ENCODE results near the gene PVALB.

The PVALB gene, protein sequence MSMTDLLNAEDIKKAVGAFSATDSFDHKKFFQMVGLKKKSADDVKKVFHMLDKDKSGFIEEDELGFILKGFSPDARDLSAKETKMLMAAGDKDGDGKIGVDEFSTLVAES

GRCh38 chr22:36816636-36817524 lies at the start of gene PVALB:
Gene PVALB, minus strand, starts transcription at chr22:36817035. Its CDS starts 30 bp downstream, at chr22:36817005.
- Histone ChIP-seq H2AFZ (ENCODE audit: low read depth, low read length, severe bottlenecking) (no peak within 1 kb of the TSS), H3F3A (ENCODE audit: insufficient read depth) (no peaks in the 10 kb centered on the region), H4K20me1 (ENCODE audit: low read depth, low read length) (no peaks in the 10 kb centered on the region), H3K36me3 (ENCODE audit: low read length) (no peaks in the 10 kb centered on the region), H3K4me2 (ENCODE audit: low read depth, low read length, poor library complexity, severe bottlenecking) (no peak within 1 kb of the TSS), H3K79me2 (ENCODE audit: insufficient read depth, low read length) (no peaks in the 10 kb centered on the region), H3K9ac (ENCODE audit: low read length) (no peak within 1 kb of the TSS), H3K27me3 (ENCODE audit: low read length) (no peaks in the 10 kb centered on the region), H3K4me3 (ENCODE audit: insufficient read depth, low read length, poor library complexity, severe bottlenecking) (no peak within 1 kb of the TSS), H3K27ac (ENCODE audit: low read depth, low read length) (no peak within 1 kb of the TSS), H3K9me3 (ENCODE audit: insufficient read depth, low read length) (no peaks in the 10 kb centered on the region), H3K9me2 (replicated peaks; ENCODE audit: insufficient read depth, low read length) (no peaks in the 10 kb centered on the region)
- no peak for TF ChIP-seq EZH2phosphoT487 (conservative IDR thresholded peaks at IDR 0.05; ENCODE audit: low read length)
- TF ChIP-seq, protein P1, sequence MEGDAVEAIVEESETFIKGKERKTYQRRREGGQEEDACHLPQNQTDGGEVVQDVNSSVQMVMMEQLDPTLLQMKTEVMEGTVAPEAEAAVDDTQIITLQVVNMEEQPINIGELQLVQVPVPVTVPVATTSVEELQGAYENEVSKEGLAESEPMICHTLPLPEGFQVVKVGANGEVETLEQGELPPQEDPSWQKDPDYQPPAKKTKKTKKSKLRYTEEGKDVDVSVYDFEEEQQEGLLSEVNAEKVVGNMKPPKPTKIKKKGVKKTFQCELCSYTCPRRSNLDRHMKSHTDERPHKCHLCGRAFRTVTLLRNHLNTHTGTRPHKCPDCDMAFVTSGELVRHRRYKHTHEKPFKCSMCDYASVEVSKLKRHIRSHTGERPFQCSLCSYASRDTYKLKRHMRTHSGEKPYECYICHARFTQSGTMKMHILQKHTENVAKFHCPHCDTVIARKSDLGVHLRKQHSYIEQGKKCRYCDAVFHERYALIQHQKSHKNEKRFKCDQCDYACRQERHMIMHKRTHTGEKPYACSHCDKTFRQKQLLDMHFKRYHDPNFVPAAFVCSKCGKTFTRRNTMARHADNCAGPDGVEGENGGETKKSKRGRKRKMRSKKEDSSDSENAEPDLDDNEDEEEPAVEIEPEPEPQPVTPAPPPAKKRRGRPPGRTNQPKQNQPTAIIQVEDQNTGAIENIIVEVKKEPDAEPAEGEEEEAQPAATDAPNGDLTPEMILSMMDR (IDR thresholded peaks at IDR 0.05; ENCODE audit: insufficient read depth, low read length, poor library complexity, severe bottlenecking), result no peak

GRCh38 chr22:36865346-36865745 lies 48.5 kb upstream of the PVALB start:
- Histone ChIP-seq H3K27me3 (ENCODE audit: low read length) (no peaks in the 10 kb centered on the region), H3F3A (ENCODE audit: insufficient read depth) (peaks cover 4% of the 10 kb centered on the region; the same call in 1 of the 2 replicates), H4K20me1 (ENCODE audit: low read depth, low read length) (no peaks in the 10 kb centered on the region), H3K9me3 (ENCODE audit: insufficient read depth, low read length) (no peaks in the 10 kb centered on the region), H2AFZ (ENCODE audit: low read depth, low read length, severe bottlenecking) (no peak overlapping the region), H3K79me2 (ENCODE audit: insufficient read depth, low read length) (no peaks in the 10 kb centered on the region), H3K36me3 (ENCODE audit: low read length) (no peaks in the 10 kb centered on the region), H3K27ac (ENCODE audit: low read depth, low read length) (no peak overlapping the region), H3K9me2 (replicated peaks; ENCODE audit: insufficient read depth, low read length) (no peaks in the 10 kb centered on the region), H3K4me3 (ENCODE audit: insufficient read depth, low read length, poor library complexity, severe bottlenecking) (no peak overlapping the region), H3K4me2 (ENCODE audit: low read depth, low read length, poor library complexity, severe bottlenecking) (no peak overlapping the region), H3K9ac (ENCODE audit: low read length) (no peak overlapping the region)
- TF ChIP-seq EZH2phosphoT487 (conservative IDR thresholded peaks at IDR 0.05; ENCODE audit: low read length), result no peak
- TF ChIP-seq, protein P1 (IDR thresholded peaks at IDR 0.05; ENCODE audit: insufficient read depth, low read length, poor library complexity, severe bottlenecking), result no peak

DNA sequence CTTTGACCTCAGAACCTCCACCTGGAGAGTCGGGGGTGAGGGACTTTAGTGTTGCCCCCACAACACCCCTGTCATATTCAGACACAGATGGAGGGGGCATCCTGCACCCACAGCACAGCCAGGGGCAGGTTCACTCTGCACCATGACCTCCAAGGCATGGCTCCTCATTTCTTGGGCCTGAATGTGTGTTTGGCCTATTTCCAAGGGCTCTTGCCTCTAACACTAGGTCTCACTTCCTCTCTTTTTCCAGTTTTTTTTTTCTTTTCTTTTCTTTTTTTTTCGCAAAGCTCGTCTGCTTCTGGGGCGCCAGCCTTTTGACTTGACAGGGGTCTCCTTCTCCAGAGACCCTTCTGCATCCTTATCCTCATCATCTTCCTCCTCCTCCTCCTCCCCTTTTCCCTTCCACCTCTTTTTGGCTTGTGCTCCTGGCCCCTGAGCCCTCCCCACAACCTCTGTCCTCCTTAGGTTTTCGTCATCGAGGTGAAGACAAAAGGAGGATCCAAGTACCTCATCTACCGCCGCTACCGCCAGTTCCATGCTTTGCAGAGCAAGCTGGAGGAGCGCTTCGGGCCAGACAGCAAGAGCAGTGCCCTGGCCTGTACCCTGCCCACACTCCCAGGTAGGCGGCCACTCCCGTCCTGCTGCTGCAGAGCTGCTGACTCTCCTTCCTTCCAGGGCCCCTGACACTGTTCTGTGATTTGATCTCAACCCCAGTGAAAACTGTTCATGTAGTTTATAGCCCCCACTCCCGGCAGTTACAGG lies 47.8 kb upstream of the PVALB start:
- Histone ChIP-seq H3K27me3 (ENCODE audit: low read length) (no peaks in the 10 kb centered on the region), H3K27ac (ENCODE audit: low read depth, low read length) (no peak overlapping the region), H3K4me2 (ENCODE audit: low read depth, low read length, poor library complexity, severe bottlenecking) (no peak overlapping the region), H3F3A (ENCODE audit: insufficient read depth) (peaks cover 11% of the 10 kb centered on the region), H3K9me3 (ENCODE audit: insufficient read depth, low read length) (no peaks in the 10 kb centered on the region), H3K4me3 (ENCODE audit: insufficient read depth, low read length, poor library complexity, severe bottlenecking) (no peak overlapping the region), H3K9me2 (replicated peaks; ENCODE audit: insufficient read depth, low read length) (no peaks in the 10 kb centered on the region), H2AFZ (ENCODE audit: low read depth, low read length, severe bottlenecking) (no peak overlapping the region), H4K20me1 (ENCODE audit: low read depth, low read length) (no peaks in the 10 kb centered on the region), H3K36me3 (ENCODE audit: low read length) (no peaks in the 10 kb centered on the region), H3K79me2 (ENCODE audit: insufficient read depth, low read length) (no peaks in the 10 kb centered on the region), H3K9ac (ENCODE audit: low read length) (no peak overlapping the region)
- TF ChIP-seq, protein P1 (IDR thresholded peaks at IDR 0.05; ENCODE audit: insufficient read depth, low read length, poor library complexity, severe bottlenecking), result no peak
- TF ChIP-seq EZH2phosphoT487 (conservative IDR thresholded peaks at IDR 0.05; ENCODE audit: low read length), result no peak
